HepG2 (cell line): Measurements from ENCODE around the gene CCDC59. TPM values are rescaled to one million over a fixed set of nuclear protein-coding genes. Genes with fewer than 3 reads are reported as not detected.
A peak's percentile ranks its signal among the peaks of the same experiment; 100 is the strongest.

Experiments
- EP300 ChIP-seq, 3 experiments: sonication (generic) in 1 of 3; formaldehyde crosslinking in 1 of 3; IDR thresholded peaks; 2 replicates each; pipeline versions ENCODE4 v1.5.1 to v1.6.1; 2011 to 2020; ENCODE audit warnings: low read depth in 2 of 3, low read length in 2 of 3, borderline replicate concordance in 1 of 3, improper control_type of control experiment in 1 of 3, mild to moderate bottlenecking in 1 of 3, missing genetic modification reagents in 1 of 3, moderate library complexity in 1 of 3
- IRX3 ChIP-seq: sonication (generic); formaldehyde crosslinking; IDR thresholded peaks from 2 replicates; pipeline ENCODE4 v1.8.1; 2023; ENCODE audit warnings: mild to moderate bottlenecking, low read depth, missing genetic modification reagents, borderline replicate concordance
- ISX ChIP-seq: sonication (generic); formaldehyde crosslinking; conservative IDR thresholded peaks from 2 replicates; pipeline ENCODE4 v1.5.0; 2020; ENCODE audit warnings: missing genetic modification reagents
- MIXL1 ChIP-seq: IDR thresholded peaks from 2 replicates; pipeline ENCODE4 v1.6.1; 2016
- NCOR1 ChIP-seq: fragments of 200-600 bp; sonication (generic); IDR thresholded peaks from 2 replicates; pipeline ENCODE4 v1.7.0; 2017; ENCODE audit warnings: antibody characterized with exemption, low read length, borderline replicate concordance
- NFE2L2 ChIP-seq: fragments of 150-350 bp; IDR thresholded peaks from 2 replicates; pipeline ENCODE4 v1.6.1; 2014; ENCODE audit warnings: low read length
- NFKBIZ ChIP-seq: IDR thresholded peaks from 2 replicates; pipeline ENCODE4 v1.6.1; 2018; ENCODE audit warnings: missing genetic modification reagents, missing compliant biosample characterization
- NR2F2 ChIP-seq: IDR thresholded peaks from 2 replicates; pipeline ENCODE4 v1.6.1; 2012; ENCODE audit warnings: low read depth, inconsistent platforms, borderline replicate concordance
- RFX1 ChIP-seq: fragments of 450-650 bp; IDR thresholded peaks from 2 replicates; pipeline ENCODE4 v1.6.1; 2017
- SUZ12 ChIP-seq: fragments of 150-350 bp; IDR thresholded peaks from 2 replicates; pipeline ENCODE4 v1.6.1; 2014; ENCODE audit warnings: low read depth, low read length
- TOE1 ChIP-seq: sonication (generic); formaldehyde crosslinking; IDR thresholded peaks from 2 replicates; pipeline ENCODE4 v1.4.0; 2020; ENCODE audit warnings: mild to moderate bottlenecking, missing genetic modification reagents
- ZBTB8A ChIP-seq: sonication (generic); formaldehyde crosslinking; IDR thresholded peaks from 2 replicates; pipeline ENCODE4 v1.4.0; 2020; ENCODE audit warnings: mild to moderate bottlenecking, low read depth, missing genetic modification reagents, borderline replicate concordance
- ZNF20 ChIP-seq: sonication (generic); formaldehyde crosslinking; IDR thresholded peaks from 2 replicates; pipeline ENCODE4 v1.4.0; 2020; ENCODE audit warnings: mild to moderate bottlenecking, moderate library complexity, missing genetic modification reagents
- ZNF232 ChIP-seq: sonication (generic); formaldehyde crosslinking; IDR thresholded peaks from 2 replicates; pipeline ENCODE4 v1.4.0; 2020; ENCODE audit warnings: missing genetic modification reagents, borderline replicate concordance
- ZNF615 ChIP-seq: sonication (generic); formaldehyde crosslinking; IDR thresholded peaks from 2 replicates; pipeline ENCODE4 v1.5.0; 2020; ENCODE audit warnings: mild to moderate bottlenecking, missing genetic modification reagents, borderline replicate concordance
- ZNF644 ChIP-seq: IDR thresholded peaks from 2 replicates; pipeline ENCODE4 v1.6.1; 2016; ENCODE audit warnings: low read depth
- ZNF775 ChIP-seq: sonication (generic); formaldehyde crosslinking; IDR thresholded peaks from 2 replicates; pipeline ENCODE4 v1.4.0; 2020; ENCODE audit warnings: missing genetic modification reagents, mild to moderate bottlenecking, moderate library complexity, borderline replicate concordance
- ZSCAN21 ChIP-seq: sonication (generic); formaldehyde crosslinking; IDR thresholded peaks from 2 replicates; pipeline ENCODE4 v1.8.0; 2022; ENCODE audit warnings: mild to moderate bottlenecking, missing genetic modification reagents, moderate library complexity, borderline replicate concordance
- polyA plus RNA-seq, 8 experiments: library from polyadenylated mRNA; depleted of rRNA in 3 of 8; stranded (reverse) in 7 of 8; unstranded in 1 of 8; fragments of >200 nt; fragmentation: Illumina TruSeq in 4 of 8; extraction: Trizol in 4 of 8; gene quantifications; 2 replicates each; pipeline versions ENCODE4 v1.2.1 to v1.2.3, GENCODE V29; 2011 to 2016; ENCODE audit warnings: low read depth in 4 of 8, missing spikeins in 1 of 8, mixed read lengths in 1 of 8; ENCODE audit not compliant: insufficient read depth in 1 of 8
- total RNA-seq, 5 experiments: library from RNA; depleted of rRNA; stranded (reverse); fragments of >200 nt; fragmentation: Illumina TruSeq; extraction: Trizol; gene quantifications; 2 replicates each; pipeline ENCODE4 v1.2.3, GENCODE V29; 2016; ENCODE audit warnings: low read depth in 1 of 5
- TF ChIP-seq, protein P1 (sequence below): fragments of 450-650 bp; IDR thresholded peaks from 2 replicates; pipeline ENCODE4 v1.6.1; 2016
- TF ChIP-seq, protein P2 (sequence below): sonication (generic); formaldehyde crosslinking; IDR thresholded peaks from 2 replicates; pipeline ENCODE4 v1.9.0; 2022; ENCODE audit warnings: low read depth, missing genetic modification reagents
- TF ChIP-seq, protein P3 (sequence below): sonication (generic); formaldehyde crosslinking; IDR thresholded peaks from 2 replicates; pipeline ENCODE4 v1.4.0; 2020; ENCODE audit warnings: missing genetic modification reagents, borderline replicate concordance

The CCDC59 gene
- total and polyA plus RNA-seq, 2 of the 13 experiments (the other 11 are each of a cell fraction or from before 2014, with no cell fraction given), result 16.1 to 81.3 TPM

DNA sequence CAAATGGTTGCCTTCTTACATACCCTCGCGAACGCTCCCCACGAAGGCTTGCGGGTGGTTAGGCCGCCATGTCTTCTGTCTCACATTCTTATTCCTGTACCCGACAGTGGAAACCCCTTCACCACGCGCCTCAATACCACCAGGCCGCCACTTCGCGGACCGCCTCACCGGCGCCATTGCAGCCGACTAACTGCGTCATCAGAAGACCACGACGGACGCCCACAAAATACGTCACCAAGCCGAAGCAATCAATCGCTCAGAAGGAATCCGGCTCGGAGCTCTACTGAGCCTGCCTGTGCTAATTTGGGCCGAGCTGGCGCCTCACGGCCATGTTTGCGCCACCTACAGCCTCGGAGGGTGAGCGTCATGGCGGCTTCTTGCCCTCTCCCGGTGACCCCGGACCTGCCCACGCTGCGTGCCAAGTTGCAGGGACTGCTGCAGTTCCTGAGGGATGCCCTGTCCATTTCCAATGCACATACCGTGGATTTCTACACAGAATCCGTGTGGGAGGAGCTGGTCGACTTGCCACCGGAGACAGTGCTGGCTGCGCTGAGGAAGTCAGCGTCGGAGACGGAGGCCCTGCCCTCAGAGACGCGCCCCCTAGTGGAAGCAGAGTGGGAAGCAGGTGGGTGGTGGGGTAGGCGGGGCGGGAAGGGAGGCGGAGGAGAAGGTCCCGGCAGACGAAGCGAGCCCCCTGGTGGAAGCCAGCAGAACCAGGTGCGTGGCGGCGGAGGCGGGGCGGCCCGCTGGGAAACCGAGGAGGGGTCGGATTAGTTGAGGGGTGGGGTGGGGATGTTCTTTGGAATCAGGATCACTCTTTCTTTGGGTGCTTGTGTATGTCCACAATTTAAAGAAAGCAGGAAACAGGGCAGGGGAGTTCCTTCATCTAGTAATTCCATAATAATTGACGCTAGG is at the start of gene CCDC59, which contains the start of gene METTL25 (continued):
- TF ChIP-seq, protein P1, sequence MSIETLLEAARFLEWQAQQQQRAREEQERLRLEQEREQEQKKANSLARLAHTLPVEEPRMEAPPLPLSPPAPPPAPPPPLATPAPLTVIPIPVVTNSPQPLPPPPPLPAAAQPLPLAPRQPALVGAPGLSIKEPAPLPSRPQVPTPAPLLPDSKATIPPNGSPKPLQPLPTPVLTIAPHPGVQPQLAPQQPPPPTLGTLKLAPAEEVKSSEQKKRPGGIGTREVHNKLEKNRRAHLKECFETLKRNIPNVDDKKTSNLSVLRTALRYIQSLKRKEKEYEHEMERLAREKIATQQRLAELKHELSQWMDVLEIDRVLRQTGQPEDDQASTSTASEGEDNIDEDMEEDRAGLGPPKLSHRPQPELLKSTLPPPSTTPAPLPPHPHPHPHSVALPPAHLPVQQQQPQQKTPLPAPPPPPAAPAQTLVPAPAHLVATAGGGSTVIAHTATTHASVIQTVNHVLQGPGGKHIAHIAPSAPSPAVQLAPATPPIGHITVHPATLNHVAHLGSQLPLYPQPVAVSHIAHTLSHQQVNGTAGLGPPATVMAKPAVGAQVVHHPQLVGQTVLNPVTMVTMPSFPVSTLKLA, result peak; percentile 40; the same call in 1 of the 2 replicates
- no peak for TF ChIP-seq RFX1
- TF ChIP-seq MIXL1 (CRISPR knock-in tag), result peak; percentile 99
- peak; percentile 84; the same call in 1 of the 2 replicates for TF ChIP-seq ZBTB8A
- TF ChIP-seq ZNF615 (CRISPR knock-in tag), result no peak; the same call in 1 of the 2 replicates
- 0 out of 2 replicates have a peak, but pooled peaks have one; percentile 20 for TF ChIP-seq IRX3 (CRISPR knock-in tag)
- TF ChIP-seq, protein P2, sequence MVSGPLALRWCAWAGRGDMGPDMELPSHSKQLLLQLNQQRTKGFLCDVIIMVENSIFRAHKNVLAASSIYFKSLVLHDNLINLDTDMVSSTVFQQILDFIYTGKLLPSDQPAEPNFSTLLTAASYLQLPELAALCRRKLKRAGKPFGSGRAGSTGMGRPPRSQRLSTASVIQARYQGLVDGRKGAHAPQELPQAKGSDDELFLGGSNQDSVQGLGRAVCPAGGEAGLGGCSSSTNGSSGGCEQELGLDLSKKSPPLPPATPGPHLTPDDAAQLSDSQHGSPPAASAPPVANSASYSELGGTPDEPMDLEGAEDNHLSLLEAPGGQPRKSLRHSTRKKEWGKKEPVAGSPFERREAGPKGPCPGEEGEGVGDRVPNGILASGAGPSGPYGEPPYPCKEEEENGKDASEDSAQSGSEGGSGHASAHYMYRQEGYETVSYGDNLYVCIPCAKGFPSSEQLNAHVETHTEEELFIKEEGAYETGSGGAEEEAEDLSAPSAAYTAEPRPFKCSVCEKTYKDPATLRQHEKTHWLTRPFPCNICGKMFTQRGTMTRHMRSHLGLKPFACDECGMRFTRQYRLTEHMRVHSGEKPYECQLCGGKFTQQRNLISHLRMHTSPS (CRISPR knock-in tag), result peak; percentile 73; the same call in 1 of the 2 replicates
- TF ChIP-seq ISX (CRISPR knock-in tag), result 0 out of 2 replicates have a peak, but pooled peaks have one; percentile 57
- peak; percentile 70; the same call in 1 of the 2 replicates for TF ChIP-seq NR2F2
- TF ChIP-seq, protein P3, sequence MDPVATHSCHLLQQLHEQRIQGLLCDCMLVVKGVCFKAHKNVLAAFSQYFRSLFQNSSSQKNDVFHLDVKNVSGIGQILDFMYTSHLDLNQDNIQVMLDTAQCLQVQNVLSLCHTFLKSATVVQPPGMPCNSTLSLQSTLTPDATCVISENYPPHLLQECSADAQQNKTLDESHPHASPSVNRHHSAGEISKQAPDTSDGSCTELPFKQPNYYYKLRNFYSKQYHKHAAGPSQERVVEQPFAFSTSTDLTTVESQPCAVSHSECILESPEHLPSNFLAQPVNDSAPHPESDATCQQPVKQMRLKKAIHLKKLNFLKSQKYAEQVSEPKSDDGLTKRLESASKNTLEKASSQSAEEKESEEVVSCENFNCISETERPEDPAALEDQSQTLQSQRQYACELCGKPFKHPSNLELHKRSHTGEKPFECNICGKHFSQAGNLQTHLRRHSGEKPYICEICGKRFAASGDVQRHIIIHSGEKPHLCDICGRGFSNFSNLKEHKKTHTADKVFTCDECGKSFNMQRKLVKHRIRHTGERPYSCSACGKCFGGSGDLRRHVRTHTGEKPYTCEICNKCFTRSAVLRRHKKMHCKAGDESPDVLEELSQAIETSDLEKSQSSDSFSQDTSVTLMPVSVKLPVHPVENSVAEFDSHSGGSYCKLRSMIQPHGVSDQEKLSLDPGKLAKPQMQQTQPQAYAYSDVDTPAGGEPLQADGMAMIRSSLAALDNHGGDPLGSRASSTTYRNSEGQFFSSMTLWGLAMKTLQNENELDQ (CRISPR knock-in tag), result peak; percentile 62; the same call in 1 of the 2 replicates
- no peak for TF ChIP-seq ZNF775 (CRISPR knock-in tag)
- no peak for TF ChIP-seq NCOR1
- TF ChIP-seq TOE1 (CRISPR knock-in tag), result peak; percentile 69; the same call in 1 of the 2 replicates
- TF ChIP-seq EP300 (IDR thresholded peaks at IDR 0.05; ENCODE audit: low read depth in 2 of 2, low read length in 2 of 2), result peak; percentile 46; a peak in 1 of 4 replicates
- TF ChIP-seq EP300 (CRISPR knock-in tag; IDR thresholded peaks at IDR 0.05; ENCODE audit: borderline replicate concordance), result peak; percentile 61
- TF ChIP-seq ZNF644 (CRISPR knock-in tag), result no peak; the same call in 1 of the 2 replicates
- TF ChIP-seq ZSCAN21 (CRISPR knock-in tag), result peak; percentile 91; the same call in 1 of the 2 replicates
- TF ChIP-seq NFKBIZ (CRISPR knock-in tag), result no peak; the same call in 1 of the 2 replicates
- no peak for TF ChIP-seq SUZ12
- TF ChIP-seq NFE2L2, result no peak
- TF ChIP-seq ZNF232 (CRISPR knock-in tag), result peak; percentile 86; the same call in 1 of the 2 replicates
- no peak for TF ChIP-seq ZNF20 (CRISPR knock-in tag)
